GM19193 (cell line): ENCODE data around the gene PCOLCE2.

Experiments used
- POLR2A ChIP-seq: IDR thresholded peaks from 4 replicates; pipeline ENCODE4 v1.6.1; 2011; ENCODE audit not compliant: insufficient read depth, insufficient read length; ENCODE audit errors: extremely low read depth

The PCOLCE2 gene, protein sequence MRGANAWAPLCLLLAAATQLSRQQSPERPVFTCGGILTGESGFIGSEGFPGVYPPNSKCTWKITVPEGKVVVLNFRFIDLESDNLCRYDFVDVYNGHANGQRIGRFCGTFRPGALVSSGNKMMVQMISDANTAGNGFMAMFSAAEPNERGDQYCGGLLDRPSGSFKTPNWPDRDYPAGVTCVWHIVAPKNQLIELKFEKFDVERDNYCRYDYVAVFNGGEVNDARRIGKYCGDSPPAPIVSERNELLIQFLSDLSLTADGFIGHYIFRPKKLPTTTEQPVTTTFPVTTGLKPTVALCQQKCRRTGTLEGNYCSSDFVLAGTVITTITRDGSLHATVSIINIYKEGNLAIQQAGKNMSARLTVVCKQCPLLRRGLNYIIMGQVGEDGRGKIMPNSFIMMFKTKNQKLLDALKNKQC

DNA sequence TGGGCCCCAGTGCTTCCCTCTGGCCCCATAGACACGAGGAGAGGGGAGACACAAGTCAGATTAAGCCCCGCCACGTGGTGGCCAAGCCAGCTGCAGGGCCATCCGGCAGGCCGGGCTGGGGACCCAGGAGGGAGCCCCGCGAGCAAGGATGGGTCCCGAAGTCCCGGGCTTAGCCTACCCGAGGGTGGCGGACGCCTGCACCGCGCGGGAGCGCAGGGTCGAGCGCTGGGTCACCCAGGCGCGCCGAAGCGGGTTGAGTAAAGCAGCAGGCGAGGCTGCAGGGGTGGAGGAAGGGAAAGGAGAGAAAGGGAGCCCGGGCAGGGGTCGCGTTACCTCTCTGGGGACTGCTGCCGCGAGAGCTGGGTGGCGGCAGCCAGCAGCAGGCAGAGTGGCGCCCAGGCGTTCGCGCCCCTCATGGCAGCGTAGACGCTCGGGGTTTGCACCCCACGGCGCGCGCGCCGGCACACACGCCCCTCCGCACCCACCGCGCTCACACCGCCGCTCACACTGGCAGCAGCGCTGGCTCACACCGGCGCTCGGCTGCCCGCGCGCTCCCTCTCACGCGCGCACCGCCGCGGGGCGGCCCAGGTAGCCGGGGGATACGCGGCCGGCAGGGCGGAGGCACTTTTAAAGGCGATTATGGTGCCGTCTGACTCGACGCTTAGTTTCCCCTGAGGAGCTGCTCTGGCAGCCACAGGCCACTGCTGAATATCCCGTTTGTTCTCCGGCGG, at the start of gene PCOLCE2:
PCOLCE2 (minus strand) TSS at position 603 of the 731 bp plus-strand sequence; CDS start at position 416, 187 bp downstream.
- TF ChIP-seq POLR2A = no peak

DNA sequence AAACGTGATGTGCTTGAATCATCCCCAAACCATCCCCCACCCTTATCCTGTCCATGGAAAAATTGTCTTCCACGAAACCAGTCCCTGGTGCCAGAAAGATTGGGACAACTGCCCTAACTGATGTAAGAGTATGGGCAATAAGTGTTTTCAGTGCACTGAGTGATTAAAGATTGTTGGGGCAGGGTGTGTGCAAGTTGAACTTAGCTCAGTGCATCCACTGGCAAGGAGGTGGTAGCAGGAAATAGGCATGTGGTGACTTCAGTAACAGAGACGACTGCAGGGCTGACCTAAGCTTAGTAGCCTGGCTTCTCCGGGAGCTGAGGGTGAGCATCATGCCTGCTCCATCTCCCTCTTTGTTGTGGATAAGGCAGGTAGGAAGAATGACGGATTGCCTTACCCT, 47.1 kb upstream of the PCOLCE2 start:
- TF ChIP-seq POLR2A = no peak

DNA sequence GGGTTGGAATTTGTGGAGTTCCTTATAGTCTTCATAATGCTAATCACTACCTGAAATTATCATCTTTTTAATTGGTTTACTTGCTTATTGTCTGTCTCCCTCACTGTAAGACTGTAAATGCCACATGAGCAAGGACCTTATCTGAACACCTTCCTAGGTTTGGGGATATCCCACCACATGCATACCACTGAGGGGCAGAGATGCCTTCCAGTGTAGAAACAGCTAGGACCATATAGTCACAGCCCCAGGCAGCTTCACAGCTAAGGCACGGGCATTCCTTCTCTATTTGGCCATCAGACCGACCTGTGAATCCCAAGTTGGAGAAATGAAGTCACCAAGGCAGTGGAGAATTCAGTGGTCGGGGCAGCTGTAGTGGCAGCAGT, 46.0 kb upstream of the PCOLCE2 start:
- no peak for TF ChIP-seq POLR2A

DNA sequence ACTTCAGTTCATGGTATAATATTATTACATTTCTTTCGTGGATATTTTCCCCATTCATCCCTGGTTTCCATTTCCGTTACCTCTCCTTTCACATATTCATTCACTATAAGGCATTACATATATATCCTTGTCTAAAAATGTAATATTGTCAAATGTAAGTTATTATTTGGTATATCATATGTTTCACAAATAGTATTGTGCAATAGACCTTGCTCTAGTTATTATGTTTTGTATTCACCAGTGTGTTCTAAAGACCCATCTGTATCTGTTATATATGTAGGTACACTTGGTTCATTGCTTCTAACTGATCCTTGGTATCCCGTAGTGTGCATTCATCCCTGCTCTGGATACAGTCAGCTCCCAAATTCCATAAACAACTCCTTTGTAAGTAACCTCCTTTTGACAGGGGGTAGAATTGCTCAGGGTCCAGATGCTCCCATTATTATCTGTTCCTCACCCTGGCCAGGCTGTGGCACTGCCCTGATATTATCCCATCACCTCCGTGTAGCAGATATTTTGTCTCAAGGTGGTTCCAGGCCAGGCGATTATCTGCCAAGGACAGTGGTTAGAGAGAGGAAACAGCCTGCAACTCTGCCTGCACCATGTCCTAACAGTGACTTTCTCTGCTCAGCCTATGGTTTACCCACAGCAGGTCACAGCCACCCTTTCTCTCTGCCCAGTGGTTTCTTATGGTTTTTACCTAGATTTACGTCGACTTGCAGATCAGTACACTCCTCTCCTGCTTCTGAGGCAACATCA, 45.4 kb upstream of the PCOLCE2 start:
- TF ChIP-seq POLR2A = no peak

DNA sequence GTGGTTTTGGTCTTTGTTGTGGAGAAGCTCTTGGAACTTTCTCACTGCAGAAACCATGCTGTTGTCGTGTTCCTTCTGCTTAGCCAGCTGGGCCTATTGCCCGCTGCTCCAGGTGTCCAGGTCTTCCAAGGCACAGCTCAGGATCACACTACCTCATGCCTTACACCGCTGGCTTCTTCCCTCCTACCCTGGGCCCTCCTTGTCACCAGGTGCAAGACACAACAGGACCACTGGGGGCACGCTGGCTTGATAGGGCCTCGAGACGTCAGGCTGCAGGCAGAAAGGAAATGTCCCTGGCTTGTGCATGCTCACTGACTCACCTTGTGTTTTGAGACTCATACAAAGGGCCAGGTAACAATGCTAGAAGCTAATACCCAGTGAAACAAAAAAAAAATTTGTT, 42.3 kb upstream of the PCOLCE2 start:
- no peak for TF ChIP-seq POLR2A

DNA sequence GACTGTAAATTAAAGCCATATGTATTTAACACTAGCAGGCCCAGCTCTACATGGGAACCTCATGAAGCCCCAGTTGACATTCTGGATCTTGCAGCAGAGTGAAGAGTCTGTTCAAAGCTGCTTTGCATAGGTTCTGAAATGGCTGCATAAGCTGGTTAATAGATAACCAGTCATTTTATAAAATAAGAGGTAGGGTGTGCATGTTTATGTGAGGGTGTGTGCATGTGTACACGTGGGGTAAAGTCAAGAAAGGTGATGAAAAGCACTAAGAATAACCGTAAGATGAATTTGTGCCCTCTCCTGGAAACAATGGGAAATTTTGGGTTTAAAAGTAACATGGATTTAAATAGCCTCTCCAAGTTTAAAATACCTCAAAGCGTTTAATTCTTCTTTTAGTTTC, 41.6 kb upstream of the PCOLCE2 start:
- TF ChIP-seq POLR2A = no peak

DNA sequence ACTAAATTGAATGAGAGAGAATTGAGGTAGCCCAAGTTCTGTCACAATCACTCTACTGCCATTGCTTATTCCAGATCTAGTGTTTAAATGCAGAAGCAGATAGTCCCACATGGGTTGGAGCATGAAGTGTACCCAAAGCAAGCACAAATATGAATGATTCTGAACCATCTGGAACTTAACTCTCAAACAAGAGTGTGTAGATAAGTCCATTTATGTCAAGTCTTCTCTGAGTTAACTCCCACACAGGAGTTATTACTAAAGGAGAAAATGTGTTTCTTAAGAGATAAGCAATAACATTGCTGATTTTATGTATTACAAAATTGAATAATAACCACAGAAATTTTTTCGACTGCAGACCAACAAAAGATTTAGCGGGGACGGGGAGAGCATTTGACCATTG, 41.0 kb upstream of the PCOLCE2 start:
- no peak for TF ChIP-seq POLR2A

DNA sequence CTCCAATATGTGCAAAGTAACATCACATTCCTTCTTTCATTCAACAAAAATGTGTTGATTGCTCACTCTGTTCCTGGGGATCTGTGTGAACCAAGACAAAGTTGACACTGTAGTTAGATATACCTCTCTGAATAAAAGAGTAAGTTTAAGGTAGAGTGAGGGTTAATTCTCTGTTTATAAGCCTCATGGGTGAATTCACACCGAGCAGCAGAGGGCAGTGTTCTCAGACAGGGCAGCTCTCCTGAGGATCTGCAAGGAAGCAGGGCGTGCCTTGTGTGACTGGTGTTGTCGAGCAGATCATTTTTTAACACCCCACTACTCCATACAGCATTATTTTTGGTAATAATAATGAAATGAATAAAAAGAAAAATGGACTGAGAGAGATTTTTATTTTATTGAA, 40.2 kb upstream of the PCOLCE2 start:
- no peak for TF ChIP-seq POLR2A

DNA sequence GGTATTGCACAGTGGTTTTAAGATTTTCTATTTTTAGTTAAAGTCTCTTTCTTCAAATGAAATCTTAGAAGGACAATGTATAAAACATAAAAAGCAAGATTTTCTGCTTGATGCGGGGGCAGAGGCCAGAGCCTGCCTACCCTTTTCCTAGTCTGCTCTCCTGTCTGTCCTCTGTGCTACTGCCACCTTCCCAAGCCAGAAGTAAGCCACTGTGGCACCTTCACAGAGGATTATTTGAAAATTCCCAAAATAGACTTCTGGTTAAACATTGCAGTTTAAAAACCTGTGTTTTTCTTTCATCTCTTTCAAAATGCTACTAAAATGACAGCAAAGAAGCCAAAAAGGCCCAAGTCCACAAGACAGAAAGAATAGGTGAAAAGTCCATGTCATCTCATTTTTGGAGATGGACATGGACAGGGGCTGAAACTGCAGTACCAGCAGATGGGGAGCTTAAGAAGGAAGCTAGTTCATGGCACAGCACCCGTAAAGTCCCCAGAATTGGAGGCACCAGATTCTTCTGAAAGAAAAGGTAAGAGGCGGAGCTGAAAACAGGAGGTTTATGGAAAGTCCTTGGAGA, 37.6 kb upstream of the PCOLCE2 start:
- TF ChIP-seq POLR2A = no peak

DNA sequence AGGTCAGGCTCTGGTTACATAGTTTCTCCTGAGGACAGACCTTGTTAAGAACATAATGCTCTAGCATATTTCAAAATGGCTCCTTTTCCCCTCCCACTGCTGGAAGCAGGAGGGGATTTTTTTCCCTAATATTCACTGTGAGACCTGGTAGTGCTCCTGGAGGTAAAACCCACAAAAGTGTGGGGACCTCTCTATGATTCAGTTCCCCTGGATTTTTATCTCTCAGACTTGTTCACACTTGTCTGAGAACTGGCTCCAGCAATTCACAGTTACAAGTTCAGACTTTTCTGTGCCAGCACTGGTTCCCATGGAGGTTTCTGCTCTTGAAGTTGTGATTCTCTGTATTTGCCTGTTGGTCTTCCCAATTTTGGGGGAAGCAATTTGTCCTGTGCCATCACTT, 36.3 kb upstream of the PCOLCE2 start:
- no peak for TF ChIP-seq POLR2A

DNA sequence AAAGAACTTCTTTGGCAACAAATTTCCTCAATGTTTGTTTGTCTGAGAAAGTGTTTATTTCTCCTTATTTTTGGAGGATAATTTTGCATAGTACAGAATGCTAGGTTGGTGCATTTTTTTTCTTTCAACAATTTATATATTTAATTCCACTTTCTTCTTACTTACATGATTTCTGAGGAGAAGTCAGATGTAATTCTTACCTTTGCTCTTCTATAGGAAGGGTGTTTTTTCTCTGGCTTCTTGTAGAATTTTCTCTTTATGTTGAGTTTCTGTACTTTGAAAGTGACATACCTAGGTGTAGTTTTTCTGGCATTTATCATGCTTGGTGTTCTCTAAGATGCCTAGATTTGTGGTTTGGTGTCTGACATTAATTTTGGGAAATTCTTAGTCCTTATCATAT, 34.8 kb upstream of the PCOLCE2 start:
- no peak for TF ChIP-seq POLR2A

DNA sequence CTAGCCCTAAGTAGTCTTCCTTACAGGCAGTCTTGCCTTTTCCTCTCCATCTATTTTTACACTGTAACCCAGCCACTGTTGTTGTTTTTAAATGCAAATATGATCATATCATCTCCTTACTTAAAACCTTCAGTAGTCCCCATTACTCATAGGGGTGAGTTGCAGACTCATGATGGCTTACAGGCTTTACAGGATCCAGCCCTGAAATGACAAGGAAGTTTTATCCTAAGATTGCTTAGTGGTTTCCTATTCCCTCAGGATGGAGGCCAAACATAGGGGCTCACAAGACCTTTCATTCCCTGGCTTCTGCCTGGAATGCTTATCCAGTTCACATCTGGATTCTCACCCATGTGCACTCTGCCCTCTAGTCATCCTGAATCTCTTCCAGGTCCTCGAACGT, 27.7 kb upstream of the PCOLCE2 start:
- TF ChIP-seq POLR2A = no peak

DNA sequence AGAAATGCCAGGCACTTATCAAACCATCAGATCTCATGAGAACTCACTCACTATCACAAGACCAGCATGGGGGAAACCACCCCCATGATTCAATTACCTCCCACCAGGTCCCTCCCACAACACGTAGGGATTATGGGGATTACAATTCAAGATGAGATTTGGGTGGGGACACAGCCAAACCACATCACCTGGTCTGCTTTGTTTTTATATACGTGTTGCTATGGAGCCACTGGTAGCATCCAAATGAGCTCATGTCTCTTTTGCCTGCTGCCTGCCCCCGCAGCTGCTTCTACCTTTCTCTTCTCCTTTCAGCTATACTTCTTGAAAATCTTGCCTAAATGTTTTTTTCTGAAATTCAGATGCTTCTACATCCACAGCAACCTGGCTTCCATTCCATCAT, 26.8 kb upstream of the PCOLCE2 start:
- TF ChIP-seq POLR2A = no peak

DNA sequence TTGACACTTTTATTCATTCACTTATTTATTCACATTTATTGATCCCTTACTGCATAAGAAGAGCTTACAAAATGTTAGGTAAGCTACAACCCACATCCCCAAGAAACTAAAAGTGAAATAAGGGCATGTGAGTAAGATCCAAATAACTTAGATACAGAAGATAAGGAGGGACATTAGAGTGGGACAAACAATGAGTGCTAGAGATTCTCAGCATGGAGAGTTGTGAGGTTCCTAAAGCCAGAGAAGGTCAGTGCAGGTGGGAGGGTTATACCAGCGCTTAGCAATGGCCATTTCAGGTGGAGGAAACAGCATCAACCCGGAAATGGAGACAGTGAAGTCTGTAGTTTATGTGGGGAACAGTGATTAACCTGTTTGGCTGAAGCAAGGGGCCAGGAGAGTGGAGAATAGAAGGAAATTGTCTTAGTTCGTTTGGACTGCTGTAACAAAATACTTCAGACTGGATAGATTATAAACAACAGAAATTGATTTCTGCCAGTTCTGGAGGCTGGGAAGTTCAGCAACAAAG, 25.5 kb upstream of the PCOLCE2 start:
- TF ChIP-seq POLR2A = no peak

DNA sequence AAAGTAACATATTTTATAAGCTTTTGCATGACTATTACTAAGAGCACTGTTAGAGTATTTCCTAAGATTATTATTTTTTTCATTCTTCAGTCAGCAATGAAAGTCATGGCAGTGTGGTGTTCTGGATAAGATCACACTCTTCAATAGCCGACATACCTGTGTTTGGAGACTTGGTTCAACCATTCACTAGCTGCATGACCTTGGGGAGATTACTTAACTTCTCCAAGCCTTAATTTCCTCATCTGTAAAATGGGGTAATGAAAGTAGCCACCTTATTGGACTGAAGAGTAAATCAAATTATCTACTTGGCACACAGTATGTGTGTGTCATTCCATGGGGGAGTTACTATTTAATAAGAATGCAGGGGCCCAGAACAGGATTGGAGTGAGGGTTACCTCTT, 24.5 kb upstream of the PCOLCE2 start:
- TF ChIP-seq POLR2A = no peak
